ENCODE data around the gene GRIP2. TPM values are rescaled to one million over a fixed set of nuclear protein-coding genes. Genes with fewer than 3 reads are reported as not detected.

The GRIP2 gene
- total RNA-seq, 1 donor from 2014 or later, result 8.9 TPM

DNA sequence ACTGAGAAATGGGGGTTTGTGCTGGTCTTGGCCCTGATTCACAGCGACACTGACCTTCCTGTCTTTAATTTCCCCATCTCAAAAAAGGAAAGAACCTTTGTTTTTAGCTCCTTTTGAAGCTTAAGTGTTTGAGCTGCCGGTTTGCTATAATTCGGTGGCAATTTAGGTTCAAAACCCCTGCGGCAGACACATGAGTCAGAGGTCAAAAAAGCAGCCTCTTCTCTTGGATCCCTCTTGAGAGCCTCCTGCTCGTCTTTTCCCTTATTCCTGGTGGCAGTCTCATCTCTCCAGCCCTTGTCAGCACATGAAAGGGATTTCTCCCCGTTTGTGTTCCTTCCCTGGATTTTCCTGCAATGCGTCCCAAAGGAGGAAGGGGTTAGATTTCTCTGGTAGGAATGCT is 64.5 kb downstream of the GRIP2 start:
- Histone ChIP-seq H3K9ac (ENCODE audit: low read depth in 1 of 3, low read length in 3 of 3) (no peak overlapping the region), H3K36me3 (ENCODE audit: control insufficient read depth in 3 of 3, insufficient read depth in 3 of 3, low read length in 3 of 3) (peaks cover 46 to 53% (median 53%) of the 10 kb centered on the region in 3 donors), H3K4me3 (ENCODE audit: low read length in 3 of 3) (no peak overlapping the region), H3K9me3 (ENCODE audit: control insufficient read depth in 3 of 3, low read length in 3 of 3) (no peaks in the 10 kb centered on the region), H3K4me1 (ENCODE audit: control insufficient read depth in 3 of 3, insufficient read depth in 3 of 3, low read length in 3 of 3) (peaks cover 3 to 32% (median 25%) of the 10 kb centered on the region in 3 donors), H3K27ac (ENCODE audit: low read depth, low read length) (no peak overlapping the region), H3K27me3 (ENCODE audit: control insufficient read depth in 3 of 3, insufficient read depth in 3 of 3, low read length in 3 of 3) (no peaks in the 10 kb centered on the region)

DNA sequence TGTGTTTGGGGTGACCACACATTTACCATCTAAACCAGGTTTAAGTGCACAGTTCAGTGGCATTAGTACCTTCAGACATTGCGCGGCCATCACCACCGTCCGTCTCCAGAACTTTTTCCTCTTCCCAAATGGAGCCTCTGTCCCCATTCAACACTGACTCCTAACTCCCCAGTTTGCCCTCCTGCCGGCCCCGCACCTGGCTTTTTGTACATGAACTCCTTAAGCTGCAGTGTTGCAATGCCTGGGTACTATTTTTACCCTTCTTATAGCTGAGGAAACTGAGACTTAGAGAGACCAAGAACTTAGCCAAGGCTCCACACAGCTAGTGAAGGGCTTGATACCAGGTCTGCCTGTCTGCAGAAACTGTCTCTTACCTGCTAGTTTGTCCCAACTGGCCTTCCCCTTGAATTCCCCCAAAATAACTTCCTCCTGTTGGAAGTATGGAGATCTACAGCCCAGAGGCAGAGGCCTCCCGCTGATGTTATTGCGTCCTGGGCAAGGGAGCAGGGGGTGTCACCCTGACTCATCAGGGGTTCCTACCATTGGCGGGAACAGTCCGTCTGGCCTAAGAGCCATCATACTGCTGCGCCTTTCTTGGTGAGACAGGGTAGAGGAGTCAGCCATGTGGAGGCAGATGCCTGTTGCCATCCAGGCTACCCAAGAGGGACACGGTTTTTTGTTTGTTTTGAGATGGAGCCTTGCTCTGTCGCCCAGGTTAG is 65.6 kb downstream of the GRIP2 start:
- no peaks in the 10 kb centered on the region for H3K27me3 ChIP-seq (ENCODE audit: control insufficient read depth in 3 of 3, insufficient read depth in 3 of 3, low read length in 3 of 3)
- H3K36me3 ChIP-seq (ENCODE audit: control insufficient read depth in 3 of 3, insufficient read depth in 3 of 3, low read length in 3 of 3), result peaks cover 40 to 47% (median 42%) of the 10 kb centered on the region in 3 donors
- H3K9me3 ChIP-seq (ENCODE audit: control insufficient read depth in 3 of 3, low read length in 3 of 3), result no peaks in the 10 kb centered on the region
- H3K27ac ChIP-seq (ENCODE audit: low read depth, low read length), result no peak overlapping the region
- H3K4me1 ChIP-seq (ENCODE audit: control insufficient read depth in 3 of 3, insufficient read depth in 3 of 3, low read length in 3 of 3), result peaks cover 3 to 25% (median 24%) of the 10 kb centered on the region in 3 donors
- H3K9ac ChIP-seq (ENCODE audit: low read depth in 1 of 3, low read length in 3 of 3), result no peak overlapping the region
- H3K4me3 ChIP-seq (ENCODE audit: low read length in 3 of 3), result peak overlapping the region in 1 of 3 donors; percentile 10

DNA sequence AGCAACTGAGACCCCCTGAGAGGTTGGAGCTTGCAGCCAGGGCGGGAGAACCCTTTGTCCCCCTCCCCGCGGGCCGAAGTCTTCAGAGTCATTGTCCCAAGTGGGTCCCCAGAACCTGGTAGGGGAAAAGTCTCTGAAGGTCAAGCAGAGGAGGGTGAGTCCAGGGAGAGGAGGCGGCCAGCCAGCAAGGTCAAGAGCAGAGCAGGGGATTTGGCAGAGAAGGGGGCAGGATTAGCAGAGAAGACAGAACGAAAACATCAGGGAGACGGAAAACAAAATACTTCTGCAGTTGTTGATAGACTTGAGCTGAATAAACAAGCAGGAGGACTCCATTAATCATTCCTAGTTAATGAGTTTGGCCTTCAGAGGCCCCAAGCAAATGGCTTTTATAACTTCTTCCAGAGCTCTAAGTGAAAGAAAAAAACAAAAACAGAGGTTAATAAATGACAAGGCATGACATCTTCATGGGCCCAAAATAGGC is 66.7 kb downstream of the GRIP2 start:
- peaks cover 31 to 47% (median 32%) of the 10 kb centered on the region in 3 donors for H3K36me3 ChIP-seq (ENCODE audit: control insufficient read depth in 3 of 3, insufficient read depth in 3 of 3, low read length in 3 of 3)
- H3K9ac ChIP-seq (ENCODE audit: low read depth in 1 of 3, low read length in 3 of 3), result no peak overlapping the region
- no peak overlapping the region for H3K27ac ChIP-seq (ENCODE audit: low read depth, low read length)

DNA sequence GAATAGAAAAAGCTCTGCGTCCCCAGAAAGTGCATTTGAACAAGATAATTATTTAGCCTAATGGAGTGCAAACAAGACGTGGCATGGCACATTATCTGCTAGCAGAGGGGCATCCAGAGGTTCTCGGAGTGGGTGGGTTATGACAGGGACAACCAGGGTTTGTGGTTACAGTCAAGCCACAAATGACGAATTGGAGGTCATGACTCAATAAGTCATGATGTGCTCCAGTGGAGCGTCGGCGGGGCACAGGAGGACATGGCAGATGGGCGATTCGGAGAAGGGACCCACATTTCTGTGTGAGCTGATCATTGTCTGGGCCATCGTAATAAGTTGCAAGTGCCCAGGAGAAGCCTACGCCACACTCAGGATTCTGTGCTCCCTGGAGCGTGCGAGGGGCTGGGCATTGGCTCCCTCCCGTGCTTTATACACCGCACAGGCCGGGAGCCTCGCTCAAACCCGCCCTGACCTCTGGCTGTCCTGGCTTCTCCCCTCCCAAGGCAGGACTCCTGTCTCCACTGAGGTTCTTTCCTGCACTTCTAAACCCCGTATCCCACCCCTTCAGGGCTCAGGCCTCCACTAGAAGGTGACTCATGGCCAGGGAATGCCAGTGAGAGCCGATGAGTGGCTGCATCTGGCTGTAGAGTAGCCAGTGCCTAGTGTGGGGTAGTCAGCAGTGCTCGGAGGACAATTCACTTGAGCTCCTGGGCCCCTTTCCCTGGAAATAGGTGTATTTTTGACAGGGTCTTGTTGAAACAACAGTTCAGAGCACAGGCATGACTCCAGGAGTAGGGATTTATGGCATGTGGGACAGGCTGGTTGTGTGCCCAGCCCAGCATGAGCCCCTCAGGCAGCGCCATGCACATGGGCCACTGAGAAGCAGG is 67.4 kb downstream of the GRIP2 start:
- no peaks in the 10 kb centered on the region for H3K9me3 ChIP-seq (ENCODE audit: control insufficient read depth in 3 of 3, low read length in 3 of 3)
- peaks cover 3 to 25% (median 24%) of the 10 kb centered on the region in 3 donors for H3K4me1 ChIP-seq (ENCODE audit: control insufficient read depth in 3 of 3, insufficient read depth in 3 of 3, low read length in 3 of 3)
- H3K4me3 ChIP-seq (ENCODE audit: low read length in 3 of 3), result no peak overlapping the region
- H3K27ac ChIP-seq (ENCODE audit: low read depth, low read length), result no peak overlapping the region
- no peaks in the 10 kb centered on the region for H3K27me3 ChIP-seq (ENCODE audit: control insufficient read depth in 3 of 3, insufficient read depth in 3 of 3, low read length in 3 of 3)
- H3K9ac ChIP-seq (ENCODE audit: low read depth in 1 of 3, low read length in 3 of 3), result peak overlapping the region in 1 of 3 donors; percentile 33
- H3K36me3 ChIP-seq (ENCODE audit: control insufficient read depth in 3 of 3, insufficient read depth in 3 of 3, low read length in 3 of 3), result peaks cover 28 to 48% (median 31%) of the 10 kb centered on the region in 3 donors

More for the DNA sequence above, 66.7 kb downstream of the GRIP2 start:
- Histone ChIP-seq H3K27me3 (ENCODE audit: control insufficient read depth in 3 of 3, insufficient read depth in 3 of 3, low read length in 3 of 3) (no peaks in the 10 kb centered on the region), H3K9me3 (ENCODE audit: control insufficient read depth in 3 of 3, low read length in 3 of 3) (no peaks in the 10 kb centered on the region), H3K4me1 (ENCODE audit: control insufficient read depth in 3 of 3, insufficient read depth in 3 of 3, low read length in 3 of 3) (peaks cover 3 to 25% (median 24%) of the 10 kb centered on the region in 3 donors), H3K4me3 (ENCODE audit: low read length in 3 of 3) (no peak overlapping the region)

DNA sequence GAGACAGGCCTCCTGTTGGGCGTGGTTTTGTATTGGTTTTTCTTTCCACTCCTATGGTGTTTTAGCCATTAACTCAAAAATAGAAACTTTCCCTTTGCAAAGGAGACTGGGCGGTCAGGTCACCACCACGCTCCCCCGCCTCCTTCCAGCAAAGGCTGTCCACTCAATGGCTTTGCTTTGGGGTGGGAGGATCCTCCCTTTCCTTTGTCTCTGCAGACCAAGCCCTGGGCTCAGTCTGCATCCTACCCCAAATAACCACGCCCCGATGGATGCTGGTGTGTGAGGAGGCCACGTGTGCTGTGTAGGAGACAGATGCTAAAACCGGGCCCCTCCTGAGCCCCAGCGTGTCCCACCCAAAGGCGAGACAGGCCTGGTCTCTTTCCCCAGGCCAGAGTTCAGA is 68.5 kb downstream of the GRIP2 start:
- Histone ChIP-seq H3K27me3 (ENCODE audit: control insufficient read depth in 3 of 3, insufficient read depth in 3 of 3, low read length in 3 of 3) (no peaks in the 10 kb centered on the region), H3K4me3 (ENCODE audit: low read length in 3 of 3) (no peak overlapping the region), H3K9ac (ENCODE audit: low read depth in 1 of 3, low read length in 3 of 3) (no peak overlapping the region), H3K9me3 (ENCODE audit: control insufficient read depth in 3 of 3, low read length in 3 of 3) (no peaks in the 10 kb centered on the region), H3K36me3 (ENCODE audit: control insufficient read depth in 3 of 3, insufficient read depth in 3 of 3, low read length in 3 of 3) (peaks cover 27 to 47% (median 28%) of the 10 kb centered on the region in 3 donors), H3K27ac (ENCODE audit: low read depth, low read length) (no peak overlapping the region), H3K4me1 (ENCODE audit: control insufficient read depth in 3 of 3, insufficient read depth in 3 of 3, low read length in 3 of 3) (peaks cover 3 to 26% (median 25%) of the 10 kb centered on the region in 3 donors)

DNA sequence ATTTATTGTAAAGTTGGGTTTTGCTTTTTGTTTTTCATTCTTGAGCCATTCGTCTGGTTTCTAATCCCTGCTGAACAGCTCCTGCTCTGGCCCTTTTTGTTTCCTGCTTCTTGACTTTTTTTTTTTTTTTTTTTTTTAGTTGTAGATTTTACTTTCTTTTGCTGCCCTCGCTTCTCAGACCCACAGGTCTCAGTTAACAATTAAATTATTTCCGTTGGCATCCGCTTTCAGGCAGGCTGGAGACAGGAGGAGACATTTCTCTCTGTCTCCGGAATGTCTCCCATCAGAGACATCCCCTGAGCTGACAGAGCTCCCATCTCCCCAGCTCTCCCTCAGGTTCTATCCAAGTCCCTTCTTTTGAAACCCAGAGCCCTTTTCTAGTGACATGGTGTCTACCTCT is 69.1 kb downstream of the GRIP2 start:
- Histone ChIP-seq H3K27me3 (ENCODE audit: control insufficient read depth in 3 of 3, insufficient read depth in 3 of 3, low read length in 3 of 3) (no peaks in the 10 kb centered on the region), H3K9me3 (ENCODE audit: control insufficient read depth in 3 of 3, low read length in 3 of 3) (no peaks in the 10 kb centered on the region), H3K27ac (ENCODE audit: low read depth, low read length) (no peak overlapping the region), H3K9ac (ENCODE audit: low read depth in 1 of 3, low read length in 3 of 3) (no peak overlapping the region), H3K36me3 (ENCODE audit: control insufficient read depth in 3 of 3, insufficient read depth in 3 of 3, low read length in 3 of 3) (peaks cover 26 to 51% (median 27%) of the 10 kb centered on the region in 3 donors), H3K4me3 (ENCODE audit: low read length in 3 of 3) (no peak overlapping the region), H3K4me1 (ENCODE audit: control insufficient read depth in 3 of 3, insufficient read depth in 3 of 3, low read length in 3 of 3) (peaks cover 3 to 26% (median 25%) of the 10 kb centered on the region in 3 donors)

DNA sequence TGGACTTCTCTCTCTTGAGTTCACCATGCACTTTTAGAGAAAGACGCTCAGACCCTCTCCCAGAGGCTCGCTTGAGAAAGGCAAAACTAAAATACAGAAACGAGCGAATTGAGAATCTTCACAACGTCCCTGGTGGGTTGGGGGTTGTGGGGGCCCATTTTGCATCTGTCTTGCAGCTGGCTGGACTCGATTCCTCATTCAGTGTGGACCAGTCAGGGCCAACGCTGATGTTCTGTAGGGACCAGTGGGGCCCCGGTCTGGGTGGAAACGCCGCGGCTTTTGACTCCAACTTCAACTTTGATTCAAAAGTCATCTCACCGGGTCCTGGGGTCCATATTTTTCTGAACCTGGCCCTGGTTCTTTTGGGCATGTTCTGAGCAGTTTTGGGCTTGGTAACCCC is 69.7 kb downstream of the GRIP2 start:
- H3K9ac ChIP-seq (ENCODE audit: low read depth in 1 of 3, low read length in 3 of 3), result no peak overlapping the region
- H3K27ac ChIP-seq (ENCODE audit: low read depth, low read length), result no peak overlapping the region
- no peaks in the 10 kb centered on the region for H3K27me3 ChIP-seq (ENCODE audit: control insufficient read depth in 3 of 3, insufficient read depth in 3 of 3, low read length in 3 of 3)
- H3K4me1 ChIP-seq (ENCODE audit: control insufficient read depth in 3 of 3, insufficient read depth in 3 of 3, low read length in 3 of 3), result peaks cover 3 to 26% (median 25%) of the 10 kb centered on the region in 3 donors
- H3K36me3 ChIP-seq (ENCODE audit: control insufficient read depth in 3 of 3, insufficient read depth in 3 of 3, low read length in 3 of 3), result peaks cover 27 to 50% (median 29%) of the 10 kb centered on the region in 3 donors
- no peaks in the 10 kb centered on the region for H3K9me3 ChIP-seq (ENCODE audit: control insufficient read depth in 3 of 3, low read length in 3 of 3)
- no peak overlapping the region for H3K4me3 ChIP-seq (ENCODE audit: low read length in 3 of 3)

DNA sequence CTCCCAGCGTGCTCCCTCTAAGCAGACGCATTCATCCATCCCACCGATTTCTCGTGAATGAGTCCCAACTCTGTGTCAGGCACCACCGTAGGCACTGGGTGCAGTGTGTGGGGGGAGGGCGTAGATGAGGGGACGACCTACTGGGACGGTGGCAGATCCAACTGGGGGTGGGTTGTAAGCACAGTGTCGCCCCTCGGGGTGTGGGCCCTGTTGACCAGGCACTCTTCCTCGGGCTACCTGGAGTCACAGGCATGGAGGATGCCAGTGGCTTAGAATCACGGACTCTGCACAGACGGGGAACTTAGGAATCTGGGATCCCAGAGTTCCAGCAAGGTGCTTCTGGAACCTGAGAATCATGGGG is 71.5 kb downstream of the GRIP2 start:
- peaks cover 41 to 56% (median 41%) of the 10 kb centered on the region in 3 donors for H3K36me3 ChIP-seq (ENCODE audit: control insufficient read depth in 3 of 3, insufficient read depth in 3 of 3, low read length in 3 of 3)
- H3K4me3 ChIP-seq (ENCODE audit: low read length in 3 of 3), result no peak overlapping the region
- no peaks in the 10 kb centered on the region for H3K27me3 ChIP-seq (ENCODE audit: control insufficient read depth in 3 of 3, insufficient read depth in 3 of 3, low read length in 3 of 3)
- no peaks in the 10 kb centered on the region for H3K9me3 ChIP-seq (ENCODE audit: control insufficient read depth in 3 of 3, low read length in 3 of 3)
- H3K9ac ChIP-seq (ENCODE audit: low read depth in 1 of 3, low read length in 3 of 3), result peak overlapping the region in 1 of 3 donors; percentile 20
- no peak overlapping the region for H3K27ac ChIP-seq (ENCODE audit: low read depth, low read length)
- peaks cover 0 to 14% (median 11%) of the 10 kb centered on the region in 3 donors for H3K4me1 ChIP-seq (ENCODE audit: control insufficient read depth in 3 of 3, insufficient read depth in 3 of 3, low read length in 3 of 3)

DNA sequence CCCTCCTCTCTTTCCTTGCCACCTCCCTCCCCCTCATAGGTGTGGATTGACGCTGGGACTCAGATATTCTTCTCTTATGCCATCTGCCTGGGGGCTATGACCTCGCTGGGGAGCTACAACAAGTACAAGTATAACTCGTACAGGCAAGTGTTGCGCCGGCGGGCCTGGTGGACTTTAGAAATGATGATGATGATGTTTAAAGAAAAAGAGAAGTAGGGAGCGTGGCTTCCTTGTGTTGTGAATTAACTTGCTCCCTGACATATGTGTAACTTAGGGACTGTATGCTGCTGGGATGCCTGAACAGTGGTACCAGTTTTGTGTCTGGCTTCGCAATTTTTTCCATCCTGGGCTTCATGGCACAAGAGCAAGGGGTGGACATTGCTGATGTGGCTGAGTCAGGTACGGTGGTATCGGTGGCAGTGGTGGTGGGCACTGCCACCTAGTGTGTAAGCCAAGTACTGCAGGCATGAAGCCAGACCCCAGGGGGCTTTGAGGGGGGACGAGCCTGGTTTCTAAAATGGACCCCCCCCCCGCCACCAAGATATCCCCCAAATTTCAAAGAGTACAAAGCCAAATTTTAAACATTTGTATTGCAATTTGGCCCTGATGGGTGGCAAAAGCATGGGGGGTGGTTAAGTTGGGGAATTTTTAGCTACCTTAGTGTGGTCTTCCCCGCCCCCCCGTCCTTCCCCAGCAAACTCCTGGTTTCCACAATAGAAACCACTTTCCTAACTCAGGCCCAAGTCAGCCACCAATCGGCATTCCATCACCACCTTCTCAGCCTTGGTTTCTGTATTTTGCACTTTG is 72.1 kb downstream of the GRIP2 start:
- no peaks in the 10 kb centered on the region for H3K27me3 ChIP-seq (ENCODE audit: control insufficient read depth in 3 of 3, insufficient read depth in 3 of 3, low read length in 3 of 3)
- no peaks in the 10 kb centered on the region for H3K9me3 ChIP-seq (ENCODE audit: control insufficient read depth in 3 of 3, low read length in 3 of 3)
- H3K4me3 ChIP-seq (ENCODE audit: low read length in 3 of 3), result no peak overlapping the region
- no peak overlapping the region for H3K9ac ChIP-seq (ENCODE audit: low read depth in 1 of 3, low read length in 3 of 3)
- peaks cover 43 to 57% (median 45%) of the 10 kb centered on the region in 3 donors for H3K36me3 ChIP-seq (ENCODE audit: control insufficient read depth in 3 of 3, insufficient read depth in 3 of 3, low read length in 3 of 3)
- no peak overlapping the region for H3K27ac ChIP-seq (ENCODE audit: low read depth, low read length)
- peaks cover 0 to 10% (median 5%) of the 10 kb centered on the region in 3 donors for H3K4me1 ChIP-seq (ENCODE audit: control insufficient read depth in 3 of 3, insufficient read depth in 3 of 3, low read length in 3 of 3)

Measured in skeletal muscle tissue (tissue), 4 donors.